SIG-M5 treated with dmso at 0.1 percent for 504 hours (cell line): Measurements from ENCODE around the gene KRT74.

Experiments
- DNase-seq: peaks from one replicate; lab custom pipeline; 2025; ENCODE audit not compliant: unreplicated experiment; lab: John Stamatoyannopoulos, UW

Gene KRT74

GRCh38 chr12:52573743-52574142 is at the start of gene KRT74:
TSS of gene KRT74 (minus strand) at chr12:52573843. CDS start at chr12:52573777, 66 bp downstream.
- no peak for DNase-seq

GRCh38 chr12:52622349-52622748 is 48.7 kb upstream of the KRT74 start:
- DNase-seq = no peak

- no peak for DNase-seq
Measured at GRCh38 chr12:52618866-52619265, 45.2 kb upstream of the KRT74 start.

GRCh38 chr12:52618216-52618615 is 44.6 kb upstream of the KRT74 start, which contains the start of gene KRT73:
TSS of gene KRT73 (minus strand) at chr12:52618559. CDS start at chr12:52618524, 35 bp downstream.
- no peak for DNase-seq

- DNase-seq = no peak
Measured at GRCh38 chr12:52617403-52617785, 43.8 kb upstream of the KRT74 start.

- DNase-seq = no peak
Measured at GRCh38 chr12:52616680-52617402, 43.2 kb upstream of the KRT74 start.

- DNase-seq = no peak
Measured at GRCh38 chr12:52615912-52616311, 42.3 kb upstream of the KRT74 start.

GRCh38 chr12:52615208-52615868 is 41.7 kb upstream of the KRT74 start:
- peak; percentile 19 for DNase-seq

- no peak for DNase-seq
Measured at GRCh38 chr12:52614381-52615207, 41.0 kb upstream of the KRT74 start.

- no peak for DNase-seq
Measured at GRCh38 chr12:52613384-52614030, 39.9 kb upstream of the KRT74 start.

- DNase-seq = no peak
Measured at GRCh38 chr12:52612431-52613383, 39.1 kb upstream of the KRT74 start.

- DNase-seq = no peak
Measured at GRCh38 chr12:52611080-52611468, 37.4 kb upstream of the KRT74 start.

GRCh38 chr12:52608826-52609630 is 35.4 kb upstream of the KRT74 start:
- no peak for DNase-seq

- no peak for DNase-seq
Measured at GRCh38 chr12:52608161-52608560, 34.5 kb upstream of the KRT74 start.

GRCh38 chr12:52607314-52607713 is 33.7 kb upstream of the KRT74 start:
- no peak for DNase-seq

GRCh38 chr12:52606581-52607218 is 33.1 kb upstream of the KRT74 start:
- DNase-seq = no peak

GRCh38 chr12:52606096-52606495 is 32.5 kb upstream of the KRT74 start:
- DNase-seq = no peak

- DNase-seq = no peak
Measured at GRCh38 chr12:52605542-52605941, 31.9 kb upstream of the KRT74 start.

- DNase-seq = no peak
Measured at GRCh38 chr12:52604859-52605258, 31.2 kb upstream of the KRT74 start.
